HepG2 (cell line): Measurements from ENCODE around the gene SCAPER.

Experiments
- JDP2 ChIP-seq: sonication (generic); formaldehyde crosslinking; IDR thresholded peaks from 2 replicates; pipeline ENCODE4 v1.8.1; 2022; ENCODE audit warnings: missing genetic modification reagents, borderline replicate concordance
- NFATC3 ChIP-seq: sonication (generic); formaldehyde crosslinking; IDR thresholded peaks from 2 replicates; pipeline ENCODE4 v1.5.1; 2020; ENCODE audit warnings: mild to moderate bottlenecking, missing genetic modification reagents
- RNF2 ChIP-seq: fragments of 450-650 bp; conservative IDR thresholded peaks from 2 replicates; pipeline ENCODE4 v1.6.1; 2016; ENCODE audit warnings: low read depth
- ZNF512 ChIP-seq: sonication (generic); formaldehyde crosslinking; IDR thresholded peaks from 2 replicates; pipeline ENCODE4 v1.4.0; 2020; ENCODE audit warnings: mild to moderate bottlenecking, missing genetic modification reagents
- ZNF556 ChIP-seq: sonication (generic); formaldehyde crosslinking; IDR thresholded peaks from 2 replicates; pipeline ENCODE4 v1.4.0; 2020; ENCODE audit warnings: mild to moderate bottlenecking, missing genetic modification reagents, borderline replicate concordance
- ZNF83 ChIP-seq: sonication (generic); formaldehyde crosslinking; IDR thresholded peaks from 2 replicates; pipeline ENCODE4 v1.4.0; 2020; ENCODE audit warnings: missing genetic modification reagents, mild to moderate bottlenecking, borderline replicate concordance

DNA sequence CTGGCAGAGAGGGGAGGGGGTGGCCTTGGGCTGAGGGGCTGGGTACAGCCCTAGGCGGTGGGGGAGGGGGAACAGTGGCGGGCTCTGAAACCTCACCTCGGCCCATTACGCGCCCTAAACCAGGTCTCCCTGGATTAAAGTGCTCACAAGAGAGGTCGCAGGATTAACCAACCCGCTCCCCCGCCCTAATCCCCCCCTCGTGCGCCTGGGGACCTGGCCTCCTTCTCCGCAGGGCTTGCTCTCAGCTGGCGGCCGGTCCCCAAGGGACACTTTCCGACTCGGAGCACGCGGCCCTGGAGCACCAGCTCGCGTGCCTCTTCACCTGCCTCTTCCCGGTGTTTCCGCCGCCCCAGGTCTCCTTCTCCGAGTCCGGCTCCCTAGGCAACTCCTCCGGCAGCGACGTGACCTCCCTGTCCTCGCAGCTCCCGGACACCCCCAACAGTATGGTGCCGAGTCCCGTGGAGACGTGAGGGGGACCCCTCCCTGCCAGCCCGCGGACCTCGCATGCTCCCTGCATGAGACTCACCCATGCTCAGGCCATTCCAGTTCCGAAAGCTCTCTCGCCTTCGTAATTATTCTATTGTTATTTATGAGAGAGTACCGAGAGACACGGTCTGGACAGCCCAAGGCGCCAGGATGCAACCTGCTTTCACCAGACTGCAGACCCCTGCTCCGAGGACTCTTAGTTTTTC is 563.6 kb downstream of the SCAPER start:
- TF ChIP-seq ZNF556 (CRISPR knock-in tag) = no peak
- no peak for TF ChIP-seq NFATC3 (CRISPR knock-in tag)
- no peak for TF ChIP-seq JDP2
- no peak for TF ChIP-seq ZNF512 (CRISPR knock-in tag)
- no peak for TF ChIP-seq ZNF83
- no peak for TF ChIP-seq RNF2
